AG04450 (cell line): ENCODE results near the gene TWF2. TPM values are rescaled to one million over a fixed set of nuclear protein-coding genes. Genes with fewer than 3 reads are reported as not detected.

ENCODE experiments used
- CTCF ChIA-PET: fragments of 300-600, 350-600 bp; formaldehyde crosslinking; extraction: SDS; loops from one replicate; lab custom pipeline; 2022; ENCODE audit warnings: antibody characterized with exemption, inconsistent platforms; lab: Charles Lee
- POLR2A ChIA-PET: fragments of 350-600 bp; formaldehyde crosslinking; extraction: SDS; loops from one replicate; lab custom pipeline; 2021; ENCODE audit warnings: antibody characterized with exemption, inconsistent platforms; lab: Yijun Ruan, JAX
- DNase-seq: peaks from one replicate; pipeline ENCODE4 v3.0.0-alpha.2; 2011; ENCODE audit warnings: low read depth, low spot score
- H3K27ac ChIP-seq: one replicate; pipeline ENCODE4 v1.5.1; 2012; ENCODE audit warnings: low read depth, low read length, control low read depth
- H3K27me3 ChIP-seq: one replicate; pipeline ENCODE4 v1.6.0; 2012; ENCODE audit warnings: low read length; ENCODE audit not compliant: control insufficient read depth, insufficient read depth
- H3K4me3 ChIP-seq: 2 replicates; pipeline ENCODE4 v1.5.1; 2011; ENCODE audit warnings: mild to moderate bottlenecking, low read depth, low read length, control low read depth
- H3K9me3 ChIP-seq: 2 replicates; pipeline ENCODE4 v1.5.1; 2012; ENCODE audit warnings: low read length; ENCODE audit not compliant: control insufficient read depth, insufficient read depth
- polyA plus RNA-seq: library from polyadenylated mRNA; depleted of rRNA; stranded (reverse); fragments of >200 nt; gene quantifications from 2 replicates; pipeline ENCODE4 v1.2.3, GENCODE V29; 2011
- TF ChIP-seq, protein P1 (sequence below): IDR thresholded peaks from 2 replicates; pipeline ENCODE4 v1.5.1; 2011; ENCODE audit warnings: low read depth, low read length, control low read depth, inconsistent platforms

Gene TWF2
- polyA plus RNA-seq, 1 experiment = 96.6 TPM

- ChIA-PET POLR2A (no interaction called here), CTCF (interaction anchor here (1.8 to 5.9 kb wide), 4 partner anchors 9 to 116 kb away, joined by 6 to 128 read pairs (median 45); no protein-coding TSS in a partner anchor)
- H3K4me3 ChIP-seq = no peak overlapping the region
- DNase-seq = no peak
- H3K9me3 ChIP-seq = no peaks in the 10 kb centered on the region
- TF ChIP-seq, protein P1, sequence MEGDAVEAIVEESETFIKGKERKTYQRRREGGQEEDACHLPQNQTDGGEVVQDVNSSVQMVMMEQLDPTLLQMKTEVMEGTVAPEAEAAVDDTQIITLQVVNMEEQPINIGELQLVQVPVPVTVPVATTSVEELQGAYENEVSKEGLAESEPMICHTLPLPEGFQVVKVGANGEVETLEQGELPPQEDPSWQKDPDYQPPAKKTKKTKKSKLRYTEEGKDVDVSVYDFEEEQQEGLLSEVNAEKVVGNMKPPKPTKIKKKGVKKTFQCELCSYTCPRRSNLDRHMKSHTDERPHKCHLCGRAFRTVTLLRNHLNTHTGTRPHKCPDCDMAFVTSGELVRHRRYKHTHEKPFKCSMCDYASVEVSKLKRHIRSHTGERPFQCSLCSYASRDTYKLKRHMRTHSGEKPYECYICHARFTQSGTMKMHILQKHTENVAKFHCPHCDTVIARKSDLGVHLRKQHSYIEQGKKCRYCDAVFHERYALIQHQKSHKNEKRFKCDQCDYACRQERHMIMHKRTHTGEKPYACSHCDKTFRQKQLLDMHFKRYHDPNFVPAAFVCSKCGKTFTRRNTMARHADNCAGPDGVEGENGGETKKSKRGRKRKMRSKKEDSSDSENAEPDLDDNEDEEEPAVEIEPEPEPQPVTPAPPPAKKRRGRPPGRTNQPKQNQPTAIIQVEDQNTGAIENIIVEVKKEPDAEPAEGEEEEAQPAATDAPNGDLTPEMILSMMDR = no peak
- H3K27me3 ChIP-seq = no peaks in the 10 kb centered on the region
- no peak overlapping the region for H3K27ac ChIP-seq
Measured at GRCh38 chr3:52222319-52223221, 16.4 kb downstream of the TWF2 start.

DNA sequence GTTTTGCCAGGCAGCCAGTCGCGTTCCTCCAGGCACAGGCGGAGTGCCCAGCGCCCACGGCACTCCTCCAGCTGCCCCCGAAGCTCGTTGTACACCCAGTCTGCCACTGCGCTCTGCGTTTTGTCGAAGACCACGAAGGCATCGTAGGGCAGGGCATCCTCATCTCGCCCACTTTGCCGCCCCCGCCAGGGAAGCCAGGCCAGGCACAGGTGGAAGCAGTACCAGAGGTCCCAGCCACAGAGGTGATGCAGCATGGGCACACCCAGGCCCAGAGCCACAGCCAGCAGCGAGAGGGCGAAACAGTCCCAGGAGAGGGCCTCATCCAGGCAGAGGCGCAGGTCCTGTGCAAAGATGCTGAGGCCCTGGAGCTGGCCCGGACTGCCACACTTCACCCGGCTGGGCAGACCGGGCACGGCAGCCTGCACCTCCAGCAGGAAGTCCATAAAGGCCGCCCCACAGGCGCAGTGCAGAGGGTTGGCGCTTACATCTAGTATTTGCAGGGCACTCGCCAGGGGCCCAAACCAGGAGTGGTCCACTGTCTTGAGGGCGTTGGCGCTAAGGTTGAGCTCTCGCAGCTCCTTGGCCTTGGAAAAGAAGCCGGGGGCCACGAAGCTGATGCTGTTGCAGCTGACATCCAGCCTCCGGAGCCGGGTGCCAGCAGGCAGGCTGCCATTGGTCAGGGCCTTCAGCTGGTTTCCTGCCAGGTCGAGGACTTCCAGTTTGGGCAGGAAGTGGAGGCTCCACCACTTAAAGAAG is 17.2 kb downstream of the TWF2 start:
- ChIA-PET POLR2A (no interaction called here), CTCF (interaction anchor here (1.7 to 5.9 kb wide), 10 partner anchors 8 to 225 kb away, joined by 4 to 128 read pairs (median 19); partner anchors contain the start of gene WDR82)

DNA sequence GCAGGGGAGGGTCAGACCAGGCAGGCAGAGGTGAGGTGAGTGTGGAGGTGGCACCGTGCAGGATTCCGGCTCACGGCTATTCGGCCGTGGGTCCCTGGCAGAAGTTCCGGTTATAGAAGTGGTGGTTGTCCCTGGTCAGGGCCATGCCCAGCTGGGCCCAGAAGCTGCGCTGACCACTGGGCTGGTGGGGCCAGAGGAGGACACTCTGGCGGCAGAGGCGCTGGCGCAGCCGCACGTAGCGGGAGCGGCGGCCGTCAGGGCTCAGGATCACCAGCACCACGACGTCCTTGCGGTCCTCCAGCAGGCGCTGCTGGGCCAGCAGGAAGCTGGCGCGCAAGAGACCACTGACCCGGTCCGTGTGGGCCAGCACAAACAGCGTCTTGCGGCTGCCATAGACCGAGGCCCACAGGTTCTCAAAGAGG is 17.8 kb downstream of the TWF2 start:
- Histone ChIP-seq H3K27me3 (no peaks in the 10 kb centered on the region), H3K4me3 (no peak overlapping the region), H3K9me3 (no peaks in the 10 kb centered on the region), H3K27ac (no peak overlapping the region)
- no peak for DNase-seq
- TF ChIP-seq, protein P1 = no peak
- POLR2A ChIA-PET = no interaction called here
- CTCF ChIA-PET = interaction anchor here (0.5 to 5.9 kb wide), 33 partner anchors 8 to 388 kb away, joined by 3 to 128 read pairs (median 7); partner anchors contain the start of genes POC1A and WDR82

More for the DNA sequence above, 17.2 kb downstream of the TWF2 start:
- no peak overlapping the region for H3K27ac ChIP-seq
- H3K9me3 ChIP-seq = no peaks in the 10 kb centered on the region
- TF ChIP-seq, protein P1 = no peak
- H3K4me3 ChIP-seq = no peak overlapping the region
- no peak for DNase-seq
- H3K27me3 ChIP-seq = no peaks in the 10 kb centered on the region

DNA sequence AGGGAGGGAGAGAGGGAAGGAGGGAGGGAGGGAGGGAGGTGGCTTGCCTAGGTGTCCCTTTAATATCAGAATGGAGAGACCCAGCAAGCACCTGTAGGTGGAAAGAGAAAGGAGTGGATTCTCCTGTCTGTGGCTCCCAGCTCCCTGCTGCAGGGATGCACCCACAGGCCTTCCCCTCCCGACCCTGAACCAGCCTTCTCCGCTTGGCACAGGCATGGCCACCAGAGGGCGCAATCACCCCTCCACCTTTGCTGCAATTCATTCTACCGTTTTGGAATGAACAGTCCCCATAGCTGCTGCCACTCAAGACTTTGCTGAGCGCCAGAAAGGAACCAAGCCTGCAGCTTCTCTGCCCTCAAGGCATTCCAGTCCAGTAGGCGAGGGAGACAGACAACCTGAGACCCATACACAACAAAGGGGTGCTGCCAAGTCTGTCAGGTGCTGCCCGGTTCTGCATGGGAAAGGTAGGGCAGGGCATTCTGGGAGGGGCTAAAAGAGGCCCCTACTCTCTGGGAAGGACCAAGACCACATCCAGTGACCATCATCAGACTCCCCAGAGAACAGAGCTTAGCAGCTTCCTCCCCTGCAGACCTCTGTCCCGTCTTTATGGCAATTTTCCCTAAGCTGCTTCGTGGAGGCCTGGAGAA is 18.5 kb downstream of the TWF2 start:
- Histone ChIP-seq H3K4me3 (no peak overlapping the region), H3K27me3 (no peaks in the 10 kb centered on the region), H3K9me3 (no peaks in the 10 kb centered on the region), H3K27ac (no peak overlapping the region)
- ChIA-PET POLR2A (no interaction called here), CTCF (interaction anchor here (0.5 to 5.9 kb wide), 42 partner anchors 8 to 389 kb away, joined by 3 to 128 read pairs (median 5); partner anchors contain the start of genes GLYCTK, POC1A, PPM1M and WDR82)
- TF ChIP-seq, protein P1 = peak; percentile 97
- no peak for DNase-seq
